KMS-11 (cell line): ENCODE results near the gene IRX3.

Experiments used
- H2AFZ ChIP-seq: fragments of 200-600 bp; sonication (generic); 2 replicates; pipeline ENCODE4 v1.6.1; 2016; ENCODE audit warnings: antibody characterized with exemption, mixed run types, low read depth
- H3K27ac ChIP-seq: fragments of 200-600 bp; sonication (generic); 2 replicates; pipeline ENCODE4 v1.6.1; 2016; ENCODE audit warnings: mild to moderate bottlenecking, mixed run types
- H3K27me3 ChIP-seq: fragments of 200-600 bp; sonication (generic); 2 replicates; pipeline ENCODE4 v1.6.1; 2017; ENCODE audit warnings: mild to moderate bottlenecking, low read depth, mixed run types, moderate library complexity; ENCODE audit not compliant: insufficient read depth
- H3K36me3 ChIP-seq: fragments of 200-600 bp; sonication (generic); 2 replicates; pipeline ENCODE4 v1.6.1; 2017; ENCODE audit warnings: mild to moderate bottlenecking, mixed run types; ENCODE audit not compliant: insufficient read depth
- H3K4me1 ChIP-seq: fragments of 200-600 bp; sonication (generic); 2 replicates; pipeline ENCODE4 v1.6.1; 2016; ENCODE audit warnings: mild to moderate bottlenecking, low read depth, mixed run types; ENCODE audit not compliant: poor library complexity, severe bottlenecking
- H3K4me2 ChIP-seq: fragments of 200-600 bp; sonication (generic); 2 replicates; pipeline ENCODE4 v1.7.0; 2016; ENCODE audit warnings: mild to moderate bottlenecking, mixed run types
- H3K4me3 ChIP-seq: fragments of 200-600 bp; sonication (generic); IDR thresholded peaks from 2 replicates; pipeline ENCODE4 v1.6.1; 2017; ENCODE audit warnings: low read depth, low read length, mixed read lengths; ENCODE audit not compliant: insufficient read depth
- H3K79me2 ChIP-seq: fragments of 200-600 bp; sonication (generic); 2 replicates; pipeline ENCODE4 v1.6.1; 2016; ENCODE audit warnings: low read depth, mixed run types; ENCODE audit not compliant: insufficient read depth
- H3K9ac ChIP-seq: fragments of 200-600 bp; sonication (generic); 2 replicates; pipeline ENCODE4 v1.6.1; 2016; ENCODE audit warnings: mild to moderate bottlenecking, mixed run types
- H4K20me1 ChIP-seq: fragments of 200-600 bp; sonication (generic); 2 replicates; pipeline ENCODE4 v1.6.1; 2016; ENCODE audit warnings: mild to moderate bottlenecking, mixed run types; ENCODE audit not compliant: insufficient read depth
- CTCF ChIP-seq: fragments of 200-600 bp; sonication (generic); conservative IDR thresholded peaks from 2 replicates; pipeline ENCODE4 v1.6.1; 2017; ENCODE audit warnings: low read depth, mild to moderate bottlenecking, antibody characterized with exemption, low read length, moderate library complexity, mixed read lengths

The IRX3 gene

GRCh38 chr16:54303613-54304012 lies 17.0 kb upstream of the IRX3 start:
- no peaks in the 10 kb centered on the region for H4K20me1 ChIP-seq
- no peak overlapping the region for H2AFZ ChIP-seq
- no peaks in the 10 kb centered on the region for H3K27me3 ChIP-seq
- no peak overlapping the region for H3K27ac ChIP-seq
- H3K4me2 ChIP-seq: no peak overlapping the region
- H3K4me1 ChIP-seq: no peaks in the 10 kb centered on the region
- TF ChIP-seq CTCF: no peak
- no peak overlapping the region for H3K9ac ChIP-seq
- H3K79me2 ChIP-seq: no peaks in the 10 kb centered on the region
- no peaks in the 10 kb centered on the region for H3K36me3 ChIP-seq
- H3K4me3 ChIP-seq: no peak overlapping the region

GRCh38 chr16:54297154-54297553 lies 10.6 kb upstream of the IRX3 start:
- Histone ChIP-seq H3K4me3 (no peak overlapping the region), H3K9ac (no peak overlapping the region), H3K27me3 (no peaks in the 10 kb centered on the region), H2AFZ (no peak overlapping the region), H4K20me1 (no peaks in the 10 kb centered on the region), H3K4me1 (no peaks in the 10 kb centered on the region), H3K4me2 (no peak overlapping the region), H3K79me2 (no peaks in the 10 kb centered on the region), H3K36me3 (no peaks in the 10 kb centered on the region), H3K27ac (no peak overlapping the region)
- TF ChIP-seq CTCF: no peak

GRCh38 chr16:54296543-54296942 lies 10.0 kb upstream of the IRX3 start:
- H3K4me1 ChIP-seq: no peaks in the 10 kb centered on the region
- H4K20me1 ChIP-seq: no peaks in the 10 kb centered on the region
- TF ChIP-seq CTCF: no peak
- H2AFZ ChIP-seq: no peak overlapping the region
- no peak overlapping the region for H3K4me2 ChIP-seq
- H3K9ac ChIP-seq: no peak overlapping the region
- H3K36me3 ChIP-seq: no peaks in the 10 kb centered on the region
- H3K27me3 ChIP-seq: no peaks in the 10 kb centered on the region
- H3K4me3 ChIP-seq: no peak overlapping the region
- H3K27ac ChIP-seq: no peak overlapping the region
- no peaks in the 10 kb centered on the region for H3K79me2 ChIP-seq

GRCh38 chr16:54291656-54292487 lies 5.3 kb upstream of the IRX3 start:
- Histone ChIP-seq H3K4me1 (no peaks in the 10 kb centered on the region), H3K4me2 (no peak overlapping the region), H3K79me2 (no peaks in the 10 kb centered on the region), H3K27me3 (no peaks in the 10 kb centered on the region), H3K27ac (no peak overlapping the region), H4K20me1 (no peaks in the 10 kb centered on the region), H3K9ac (no peak overlapping the region), H2AFZ (no peak overlapping the region), H3K36me3 (no peaks in the 10 kb centered on the region), H3K4me3 (no peak overlapping the region)
- TF ChIP-seq CTCF: no peak
